ENCODE results near the gene COG5.

Gene COG5

DNA sequence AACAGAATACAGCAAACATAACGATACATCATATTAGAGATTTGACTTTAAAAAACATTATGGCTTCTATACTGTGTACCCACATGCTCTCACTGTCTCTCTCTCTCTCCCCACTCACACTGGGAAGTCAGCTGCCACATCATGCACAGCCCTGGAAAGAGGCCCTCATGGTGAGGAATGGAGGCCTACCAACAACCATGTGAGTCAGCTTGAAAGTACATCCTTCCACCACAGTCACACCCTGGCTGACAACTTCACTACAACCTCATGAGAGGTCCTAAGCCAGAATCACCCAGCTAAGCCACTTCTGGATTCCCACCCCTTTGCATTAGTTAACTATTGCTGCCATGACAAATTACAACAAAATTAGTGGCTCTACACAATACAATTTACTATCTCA, 117.2 kb downstream of the COG5 start:
- TF ChIP-seq EZH2phosphoT487 (IDR thresholded peaks at IDR 0.05; ENCODE audit: borderline replicate concordance): no peak
- TF ChIP-seq, protein P1, sequence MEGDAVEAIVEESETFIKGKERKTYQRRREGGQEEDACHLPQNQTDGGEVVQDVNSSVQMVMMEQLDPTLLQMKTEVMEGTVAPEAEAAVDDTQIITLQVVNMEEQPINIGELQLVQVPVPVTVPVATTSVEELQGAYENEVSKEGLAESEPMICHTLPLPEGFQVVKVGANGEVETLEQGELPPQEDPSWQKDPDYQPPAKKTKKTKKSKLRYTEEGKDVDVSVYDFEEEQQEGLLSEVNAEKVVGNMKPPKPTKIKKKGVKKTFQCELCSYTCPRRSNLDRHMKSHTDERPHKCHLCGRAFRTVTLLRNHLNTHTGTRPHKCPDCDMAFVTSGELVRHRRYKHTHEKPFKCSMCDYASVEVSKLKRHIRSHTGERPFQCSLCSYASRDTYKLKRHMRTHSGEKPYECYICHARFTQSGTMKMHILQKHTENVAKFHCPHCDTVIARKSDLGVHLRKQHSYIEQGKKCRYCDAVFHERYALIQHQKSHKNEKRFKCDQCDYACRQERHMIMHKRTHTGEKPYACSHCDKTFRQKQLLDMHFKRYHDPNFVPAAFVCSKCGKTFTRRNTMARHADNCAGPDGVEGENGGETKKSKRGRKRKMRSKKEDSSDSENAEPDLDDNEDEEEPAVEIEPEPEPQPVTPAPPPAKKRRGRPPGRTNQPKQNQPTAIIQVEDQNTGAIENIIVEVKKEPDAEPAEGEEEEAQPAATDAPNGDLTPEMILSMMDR (conservative IDR thresholded peaks at IDR 0.05; ENCODE audit: low read length): no peak
- no peaks in the 10 kb centered on the region for H3K27me3 ChIP-seq (ENCODE audit: insufficient read depth, low read length, poor library complexity, severe bottlenecking)
- no peaks in the 10 kb centered on the region for H3F3A ChIP-seq (ENCODE audit: low read depth)
- H3K36me3 ChIP-seq (ENCODE audit: insufficient read depth, low read length): no peaks in the 10 kb centered on the region
- H3K4me2 ChIP-seq (ENCODE audit: low read depth, low read length, poor library complexity, severe bottlenecking): no peak overlapping the region
- no peaks in the 10 kb centered on the region for H3K9me2 ChIP-seq (replicated peaks; ENCODE audit: low read depth, low read length)
- no peak overlapping the region for H3K4me3 ChIP-seq (ENCODE audit: low read length, poor library complexity, severe bottlenecking)
- H4K20me1 ChIP-seq (ENCODE audit: insufficient read depth, low read length, poor library complexity, severe bottlenecking): no peaks in the 10 kb centered on the region
- no peaks in the 10 kb centered on the region for H3K4me1 ChIP-seq (ENCODE audit: insufficient read depth, low read length, poor library complexity, severe bottlenecking)
- no peak overlapping the region for H3K9ac ChIP-seq (ENCODE audit: low read depth, low read length, poor library complexity, severe bottlenecking)
- no peaks in the 10 kb centered on the region for H3K9me3 ChIP-seq (ENCODE audit: insufficient read depth, low read depth, low read length)
- H3K79me2 ChIP-seq (ENCODE audit: insufficient read depth, low read length): no peaks in the 10 kb centered on the region
- no peak overlapping the region for H2AFZ ChIP-seq (ENCODE audit: low read length)

DNA sequence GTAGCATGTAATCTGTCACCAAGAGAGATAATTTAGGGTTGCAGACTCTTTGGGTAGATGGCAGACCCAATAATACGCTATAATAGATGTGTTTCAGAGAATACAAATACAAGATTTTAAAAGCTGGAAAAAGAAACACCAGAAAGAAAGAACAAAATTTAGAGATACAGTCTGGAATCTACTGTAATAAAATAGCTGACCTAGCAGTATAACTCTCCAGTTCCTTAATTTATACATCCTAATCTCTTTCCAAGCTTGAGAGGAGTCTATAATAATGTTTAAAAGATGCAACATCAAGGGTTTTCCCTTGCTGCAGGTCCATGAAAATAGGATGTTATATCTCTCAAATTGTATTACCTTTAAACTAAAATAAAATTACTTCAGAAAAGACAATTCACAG, 121.0 kb downstream of the COG5 start:
- no peak for TF ChIP-seq EZH2phosphoT487 (IDR thresholded peaks at IDR 0.05; ENCODE audit: borderline replicate concordance)
- TF ChIP-seq, protein P1 (conservative IDR thresholded peaks at IDR 0.05; ENCODE audit: low read length): no peak
- no peaks in the 10 kb centered on the region for H3K4me1 ChIP-seq (ENCODE audit: insufficient read depth, low read length, poor library complexity, severe bottlenecking)
- no peaks in the 10 kb centered on the region for H3K36me3 ChIP-seq (ENCODE audit: insufficient read depth, low read length)
- no peaks in the 10 kb centered on the region for H3F3A ChIP-seq (ENCODE audit: low read depth)
- H3K4me2 ChIP-seq (ENCODE audit: low read depth, low read length, poor library complexity, severe bottlenecking): no peak overlapping the region
- no peaks in the 10 kb centered on the region for H3K27me3 ChIP-seq (ENCODE audit: insufficient read depth, low read length, poor library complexity, severe bottlenecking)
- H4K20me1 ChIP-seq (ENCODE audit: insufficient read depth, low read length, poor library complexity, severe bottlenecking): no peaks in the 10 kb centered on the region
- no peak overlapping the region for H3K9ac ChIP-seq (ENCODE audit: low read depth, low read length, poor library complexity, severe bottlenecking)
- H3K9me3 ChIP-seq (ENCODE audit: insufficient read depth, low read depth, low read length): no peaks in the 10 kb centered on the region
- H3K79me2 ChIP-seq (ENCODE audit: insufficient read depth, low read length): no peaks in the 10 kb centered on the region
- no peaks in the 10 kb centered on the region for H3K9me2 ChIP-seq (replicated peaks; ENCODE audit: low read depth, low read length)
- H3K4me3 ChIP-seq (ENCODE audit: low read length, poor library complexity, severe bottlenecking): no peak overlapping the region
- H2AFZ ChIP-seq (ENCODE audit: low read length): no peak overlapping the region

DNA sequence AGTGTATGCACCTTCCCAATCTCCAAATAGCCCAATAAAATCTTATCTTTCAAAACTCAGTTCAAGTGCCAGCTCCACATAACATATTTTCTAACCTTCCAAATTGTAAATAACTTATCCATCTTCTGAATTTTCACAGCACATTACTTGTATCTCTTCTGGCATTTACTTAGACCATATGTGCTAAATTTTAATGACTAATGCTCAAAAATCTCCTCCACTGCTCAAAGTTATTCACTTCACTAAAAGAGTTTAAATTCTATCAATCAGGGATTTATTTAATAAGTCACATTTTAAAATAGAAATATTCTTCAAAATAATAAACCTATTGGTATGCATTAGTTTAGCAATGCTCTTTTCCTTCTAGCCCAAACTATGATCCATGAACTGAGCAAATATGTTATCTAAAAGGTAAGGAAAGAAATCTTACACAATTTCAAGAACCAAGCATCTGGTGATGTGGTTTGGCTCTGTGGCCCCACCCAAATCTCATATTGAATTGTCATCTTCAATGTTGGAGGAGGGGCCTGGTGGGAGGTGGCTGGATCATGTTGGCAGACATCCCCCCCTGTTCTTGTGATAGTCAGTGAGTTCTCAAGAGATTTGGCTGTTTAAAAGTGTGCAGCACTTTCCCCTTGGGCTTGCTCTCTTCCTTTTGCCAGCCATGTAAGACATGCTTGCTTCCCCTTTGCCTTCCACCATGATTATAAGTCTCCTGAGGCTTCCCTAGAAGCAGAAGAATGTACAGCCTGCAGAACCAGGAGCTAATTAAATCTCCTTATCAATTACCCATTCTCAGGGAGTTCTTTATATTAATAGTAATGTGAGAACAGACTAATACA, 121.9 kb downstream of the COG5 start:
- no peak overlapping the region for H2AFZ ChIP-seq (ENCODE audit: low read length)
- H3K9ac ChIP-seq (ENCODE audit: low read depth, low read length, poor library complexity, severe bottlenecking): no peak overlapping the region

More for the DNA sequence above, 121.9 kb downstream of the COG5 start:
- Histone ChIP-seq H3K27me3 (ENCODE audit: insufficient read depth, low read length, poor library complexity, severe bottlenecking) (no peaks in the 10 kb centered on the region), H3K9me3 (ENCODE audit: insufficient read depth, low read depth, low read length) (no peaks in the 10 kb centered on the region), H3K36me3 (ENCODE audit: insufficient read depth, low read length) (no peaks in the 10 kb centered on the region), H3F3A (ENCODE audit: low read depth) (no peaks in the 10 kb centered on the region), H3K79me2 (ENCODE audit: insufficient read depth, low read length) (no peaks in the 10 kb centered on the region), H3K4me3 (ENCODE audit: low read length, poor library complexity, severe bottlenecking) (no peak overlapping the region), H4K20me1 (ENCODE audit: insufficient read depth, low read length, poor library complexity, severe bottlenecking) (no peaks in the 10 kb centered on the region), H3K4me1 (ENCODE audit: insufficient read depth, low read length, poor library complexity, severe bottlenecking) (no peaks in the 10 kb centered on the region), H3K9me2 (replicated peaks; ENCODE audit: low read depth, low read length) (no peaks in the 10 kb centered on the region), H3K4me2 (ENCODE audit: low read depth, low read length, poor library complexity, severe bottlenecking) (no peak overlapping the region)
- no peak for TF ChIP-seq EZH2phosphoT487 (IDR thresholded peaks at IDR 0.05; ENCODE audit: borderline replicate concordance)
- TF ChIP-seq, protein P1 (conservative IDR thresholded peaks at IDR 0.05; ENCODE audit: low read length): no peak

All from Loucy (cell line).